Measurements from ENCODE around the gene SLC5A9.

The SLC5A9 gene

DNA sequence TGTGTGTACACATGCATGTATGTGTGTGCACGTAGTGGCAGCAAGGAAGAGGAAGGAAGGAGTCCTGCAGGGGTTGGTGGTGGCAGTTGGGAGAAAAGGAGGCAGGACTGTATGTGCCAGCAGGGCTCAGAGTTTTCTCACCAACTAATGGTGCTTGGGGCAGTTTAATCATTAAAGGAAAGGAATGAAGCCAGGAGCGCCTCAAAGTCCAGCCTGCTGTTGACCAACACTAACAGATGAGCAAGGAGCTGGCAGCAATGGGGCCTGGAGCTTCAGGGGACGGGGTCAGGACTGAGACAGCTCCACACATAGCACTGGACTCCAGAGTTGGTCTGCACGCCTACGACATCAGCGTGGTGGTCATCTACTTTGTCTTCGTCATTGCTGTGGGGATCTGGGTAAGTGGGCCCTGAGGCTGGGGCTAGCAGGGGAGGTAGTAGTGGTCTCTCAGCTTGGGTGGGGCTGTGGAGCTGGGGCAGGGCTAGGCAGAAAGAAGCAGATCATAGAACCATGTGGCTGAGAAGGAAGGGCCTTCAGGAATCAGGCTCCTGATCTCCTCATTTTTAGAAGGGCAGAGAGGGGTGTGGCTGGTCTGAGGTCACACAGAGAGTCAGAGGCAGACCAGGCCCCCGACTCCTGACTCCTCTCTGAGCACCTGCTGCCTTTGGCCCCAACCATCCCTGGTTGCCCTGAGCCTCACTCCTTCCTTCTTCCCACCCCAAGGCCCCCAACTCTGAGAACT lies at the start of gene SLC5A9:
TSS of gene SLC5A9 (plus strand) at position 216 of the 742 bp plus-strand sequence. CDS start at position 237, 21 bp downstream.
- no peaks in the 10 kb centered on the region for H3K36me3 ChIP-seq
- no peaks in the 10 kb centered on the region for H3K9me3 ChIP-seq (ENCODE audit: severe bottlenecking)

DNA sequence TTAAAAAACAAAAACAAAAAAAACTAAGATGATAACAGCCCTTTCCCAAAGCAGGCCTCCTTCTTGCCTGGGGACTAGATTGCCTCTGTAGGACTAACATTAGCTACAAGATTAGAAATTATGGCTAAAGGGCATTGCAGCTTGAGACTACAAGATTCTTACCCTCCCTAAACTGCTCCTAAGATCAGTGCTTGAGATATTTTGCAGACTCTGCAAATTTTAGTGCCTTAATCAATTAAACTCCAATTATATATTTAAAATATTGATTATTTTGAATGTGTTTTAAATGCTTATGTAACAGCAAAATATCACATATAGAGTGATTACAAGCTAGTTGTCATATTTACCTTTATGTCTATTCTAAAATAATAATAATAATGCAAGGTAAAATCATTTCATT lies 47.4 kb upstream of the SLC5A9 start:
- TF ChIP-seq, protein P1, sequence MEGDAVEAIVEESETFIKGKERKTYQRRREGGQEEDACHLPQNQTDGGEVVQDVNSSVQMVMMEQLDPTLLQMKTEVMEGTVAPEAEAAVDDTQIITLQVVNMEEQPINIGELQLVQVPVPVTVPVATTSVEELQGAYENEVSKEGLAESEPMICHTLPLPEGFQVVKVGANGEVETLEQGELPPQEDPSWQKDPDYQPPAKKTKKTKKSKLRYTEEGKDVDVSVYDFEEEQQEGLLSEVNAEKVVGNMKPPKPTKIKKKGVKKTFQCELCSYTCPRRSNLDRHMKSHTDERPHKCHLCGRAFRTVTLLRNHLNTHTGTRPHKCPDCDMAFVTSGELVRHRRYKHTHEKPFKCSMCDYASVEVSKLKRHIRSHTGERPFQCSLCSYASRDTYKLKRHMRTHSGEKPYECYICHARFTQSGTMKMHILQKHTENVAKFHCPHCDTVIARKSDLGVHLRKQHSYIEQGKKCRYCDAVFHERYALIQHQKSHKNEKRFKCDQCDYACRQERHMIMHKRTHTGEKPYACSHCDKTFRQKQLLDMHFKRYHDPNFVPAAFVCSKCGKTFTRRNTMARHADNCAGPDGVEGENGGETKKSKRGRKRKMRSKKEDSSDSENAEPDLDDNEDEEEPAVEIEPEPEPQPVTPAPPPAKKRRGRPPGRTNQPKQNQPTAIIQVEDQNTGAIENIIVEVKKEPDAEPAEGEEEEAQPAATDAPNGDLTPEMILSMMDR (IDR thresholded peaks at IDR 0.05; ENCODE audit: low read depth, low read length) = no peak
- H3K9me3 ChIP-seq (ENCODE audit: severe bottlenecking) = no peaks in the 10 kb centered on the region
- no peaks in the 10 kb centered on the region for H3K36me3 ChIP-seq
- no peak overlapping the region for H3K4me3 ChIP-seq (ENCODE audit: low read depth, low read length)
- H3K27ac ChIP-seq = no peak overlapping the region
- DNase-seq = no peak
- H3K27me3 ChIP-seq (ENCODE audit: insufficient read depth, low read depth, severe bottlenecking) = no peaks in the 10 kb centered on the region

More for the DNA sequence above, at the start of gene SLC5A9:
- no peak for DNase-seq
- H3K27ac ChIP-seq = no peak within 1 kb of the TSS
- TF ChIP-seq, protein P1 (IDR thresholded peaks at IDR 0.05; ENCODE audit: low read depth, low read length) = no peak
- H3K27me3 ChIP-seq (ENCODE audit: insufficient read depth, low read depth, severe bottlenecking) = no peaks in the 10 kb centered on the region
- no peak within 1 kb of the TSS for H3K4me3 ChIP-seq (ENCODE audit: low read depth, low read length)

DNA sequence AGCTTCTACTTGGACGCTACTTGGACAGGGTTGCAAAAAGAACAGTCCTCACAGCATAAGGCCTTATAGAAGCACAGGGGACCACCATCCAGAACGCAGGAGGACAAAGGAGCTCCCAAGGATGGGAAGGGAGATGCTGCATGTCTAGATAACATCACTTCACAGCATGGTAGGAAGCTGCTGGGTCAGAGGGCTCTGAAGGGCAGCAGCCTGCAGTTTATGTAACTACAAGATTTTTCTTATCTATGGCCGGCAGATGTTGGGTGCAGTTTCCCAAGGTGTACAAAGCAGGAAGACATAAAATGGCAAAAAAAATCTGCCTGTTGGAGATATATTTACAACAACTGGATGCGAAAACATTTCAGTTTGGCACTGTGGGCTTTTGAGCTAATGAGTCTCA lies 45.3 kb upstream of the SLC5A9 start:
- Histone ChIP-seq H3K9me3 (ENCODE audit: severe bottlenecking) (no peaks in the 10 kb centered on the region), H3K27me3 (ENCODE audit: insufficient read depth, low read depth, severe bottlenecking) (no peaks in the 10 kb centered on the region), H3K27ac (no peak overlapping the region), H3K4me3 (ENCODE audit: low read depth, low read length) (no peak overlapping the region), H3K36me3 (no peaks in the 10 kb centered on the region)
- DNase-seq = no peak
- TF ChIP-seq, protein P1 (IDR thresholded peaks at IDR 0.05; ENCODE audit: low read depth, low read length) = 0 out of 2 replicates have a peak, but pooled peaks have one; percentile 7

DNA sequence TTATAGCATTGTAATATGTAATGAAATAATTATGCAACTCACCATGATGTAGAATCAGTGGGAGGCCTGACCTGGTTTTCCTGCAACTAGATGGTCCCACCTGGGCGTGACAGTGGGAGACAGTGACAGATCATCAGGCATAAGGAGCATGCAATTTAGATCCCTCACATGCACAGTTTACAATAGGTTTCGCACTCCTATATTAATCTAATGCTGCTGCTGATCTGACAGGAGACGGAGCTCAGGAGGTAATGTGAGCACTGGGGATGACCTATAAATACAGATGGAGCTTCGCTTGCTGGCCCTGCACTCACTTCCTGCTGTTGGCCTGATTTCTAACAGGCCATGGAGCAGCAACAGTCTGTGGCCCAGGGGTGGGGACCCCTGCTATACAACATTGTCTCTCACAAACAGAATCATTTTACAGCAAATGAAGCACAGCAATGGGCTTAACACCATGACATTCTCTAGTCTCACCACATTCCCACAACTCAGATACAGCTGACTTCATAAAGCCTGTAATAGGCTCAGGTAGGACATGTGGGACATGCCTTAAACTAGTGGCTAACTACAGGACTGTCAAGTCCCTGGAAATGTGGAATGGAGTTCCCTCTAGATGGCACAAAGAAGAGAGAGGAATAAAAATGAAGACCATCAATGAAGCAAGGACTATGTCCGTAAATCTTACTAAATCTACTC lies 40.7 kb upstream of the SLC5A9 start:
- no peaks in the 10 kb centered on the region for H3K36me3 ChIP-seq
- H3K27ac ChIP-seq = no peak overlapping the region
- peaks cover 3% of the 10 kb centered on the region for H3K9me3 ChIP-seq (ENCODE audit: severe bottlenecking)
- no peak overlapping the region for H3K4me3 ChIP-seq (ENCODE audit: low read depth, low read length)
- DNase-seq = peak; percentile 12
- TF ChIP-seq, protein P1 (IDR thresholded peaks at IDR 0.05; ENCODE audit: low read depth, low read length) = no peak
- no peaks in the 10 kb centered on the region for H3K27me3 ChIP-seq (ENCODE audit: insufficient read depth, low read depth, severe bottlenecking)

DNA sequence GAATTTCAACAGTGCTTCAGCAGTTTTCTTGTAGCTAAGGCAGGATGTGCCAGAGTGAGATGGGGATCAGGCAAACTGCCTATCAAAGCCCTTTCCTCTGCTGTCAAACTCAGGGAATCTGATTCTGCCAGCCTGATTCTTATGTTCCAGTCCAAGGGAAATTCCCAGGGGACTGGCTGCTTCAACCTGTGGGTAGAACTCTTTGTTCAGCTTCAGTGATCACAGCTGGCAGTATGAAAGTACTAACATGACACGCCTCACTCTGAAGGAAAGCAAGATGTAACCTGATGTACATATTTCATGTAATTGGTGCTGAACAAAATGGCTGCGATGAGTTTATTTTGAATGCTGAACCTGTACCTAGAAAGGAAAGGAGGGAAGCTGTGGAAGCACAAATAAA lies 40.1 kb upstream of the SLC5A9 start:
- H3K27ac ChIP-seq = no peak overlapping the region
- H3K36me3 ChIP-seq = no peaks in the 10 kb centered on the region
- DNase-seq = peak; percentile 50
- peaks cover 6% of the 10 kb centered on the region for H3K9me3 ChIP-seq (ENCODE audit: severe bottlenecking)
- TF ChIP-seq, protein P1 (IDR thresholded peaks at IDR 0.05; ENCODE audit: low read depth, low read length) = no peak
- H3K4me3 ChIP-seq (ENCODE audit: low read depth, low read length) = no peak overlapping the region
- H3K27me3 ChIP-seq (ENCODE audit: insufficient read depth, low read depth, severe bottlenecking) = no peaks in the 10 kb centered on the region

Data from WERI-Rb-1 (cell line).